Posterior vena cava (tissue), 2 donors: ENCODE data around the gene EEF2. TPM values are rescaled to one million over a fixed set of nuclear protein-coding genes. Genes with fewer than 3 reads are reported as not detected.
A peak's percentile ranks its signal among the peaks of the same experiment; 100 is the strongest.

Source experiments
- DNase-seq: peaks from one replicate; pipeline ENCODE4 v3.0.0-alpha.2; 2020; ENCODE audit warnings: low spot score
- intact Hi-C, 2 donors: fragments of 100-400 bp; cut with DNase I; formaldehyde crosslinking; loops; one replicate each; pipeline versions ENCODE4 v1.14.1 to v1.14.2; 2022 to 2023
- long read RNA-seq, 2 donors: library from polyadenylated mRNA; unstranded; transcript quantifications; one replicate each; pipeline ENCODE4 v2.0.0, GENCODE V29; 2020 to 2021
- total RNA-seq, 2 donors: library from RNA; stranded (reverse); fragmentation: NEBNext Ultra II Directional; extraction: Animal tissue kit (Norgen Biotek cat#: 25700); gene quantifications; one replicate each; pipeline ENCODE4 v1.2.1, GENCODE V29; 2021
- donor health status: DM: yes; HTN: yes; CAD: no.
- donor health status: DM: yes; HTN: yes; CAD: no.

The EEF2 gene
- 1,000 to 10,000 TPM; 1,536 to 1,555 TPM for total RNA-seq
- long read RNA-seq, donor 1, transcript EEF2-201 (15 exons, 3,164 nt) = major isoform, 246 of 406 reads
- long read RNA-seq, donor 1, partial matches to known transcripts = 156 of 406 reads
- long read RNA-seq, donor 1, other reads (novel, unspliced or antisense) = 4 of 406 reads
- long read RNA-seq, donor 2, transcript EEF2-201 (15 exons, 3,164 nt) = major isoform, 1,450 of 1,831 reads
- long read RNA-seq, donor 2, partial matches to known transcripts = 357 of 1,831 reads
- long read RNA-seq, donor 2, other reads (novel, unspliced or antisense) = 24 of 1,831 reads

DNA sequence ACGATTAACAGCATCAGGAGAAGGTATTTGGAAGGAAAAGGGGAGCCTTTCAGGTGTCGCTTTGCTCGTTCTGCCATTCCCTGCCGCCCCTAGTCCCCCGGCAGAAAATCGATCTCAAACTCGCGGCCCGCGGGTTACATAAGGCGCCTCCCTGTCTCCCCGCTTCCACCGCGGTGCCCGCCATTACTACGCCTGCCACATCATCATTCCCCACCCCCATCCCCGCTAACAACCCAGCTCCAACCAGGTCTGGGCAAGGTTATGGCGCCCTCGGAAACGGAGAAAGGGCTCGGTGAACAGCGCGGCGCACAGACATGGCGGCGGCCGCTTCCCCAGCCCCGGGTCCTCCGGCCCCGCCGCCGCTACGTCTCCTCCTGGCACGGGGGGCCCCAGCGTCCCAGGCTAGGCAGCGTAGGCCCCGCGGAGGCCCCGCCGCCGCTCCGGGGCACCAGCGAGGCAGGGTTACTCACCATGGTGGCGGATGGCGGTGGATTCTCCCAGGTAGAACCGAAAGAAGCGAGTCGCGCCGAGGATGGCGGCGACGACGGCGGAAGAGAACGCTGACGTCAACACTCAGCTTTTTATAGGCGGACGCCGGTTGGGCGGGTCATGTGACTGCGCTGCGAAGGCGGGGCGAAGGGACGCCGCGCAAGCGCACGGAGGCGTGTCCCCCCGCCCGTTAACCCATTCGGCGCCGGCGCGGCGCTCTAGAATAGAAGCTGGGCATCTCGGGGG is at the start of gene EEF2:
Gene EEF2, minus strand, starts transcription at position 556 of the 735 bp plus-strand sequence. Its CDS starts 83 bp downstream, at position 473.
- intact Hi-C loops = loop anchor here (5.0 to 10.0 kb wide), 2 partner anchors 217 to 220 kb away; no protein-coding TSS in a partner anchor
- DNase-seq = peak; percentile 97

DNA sequence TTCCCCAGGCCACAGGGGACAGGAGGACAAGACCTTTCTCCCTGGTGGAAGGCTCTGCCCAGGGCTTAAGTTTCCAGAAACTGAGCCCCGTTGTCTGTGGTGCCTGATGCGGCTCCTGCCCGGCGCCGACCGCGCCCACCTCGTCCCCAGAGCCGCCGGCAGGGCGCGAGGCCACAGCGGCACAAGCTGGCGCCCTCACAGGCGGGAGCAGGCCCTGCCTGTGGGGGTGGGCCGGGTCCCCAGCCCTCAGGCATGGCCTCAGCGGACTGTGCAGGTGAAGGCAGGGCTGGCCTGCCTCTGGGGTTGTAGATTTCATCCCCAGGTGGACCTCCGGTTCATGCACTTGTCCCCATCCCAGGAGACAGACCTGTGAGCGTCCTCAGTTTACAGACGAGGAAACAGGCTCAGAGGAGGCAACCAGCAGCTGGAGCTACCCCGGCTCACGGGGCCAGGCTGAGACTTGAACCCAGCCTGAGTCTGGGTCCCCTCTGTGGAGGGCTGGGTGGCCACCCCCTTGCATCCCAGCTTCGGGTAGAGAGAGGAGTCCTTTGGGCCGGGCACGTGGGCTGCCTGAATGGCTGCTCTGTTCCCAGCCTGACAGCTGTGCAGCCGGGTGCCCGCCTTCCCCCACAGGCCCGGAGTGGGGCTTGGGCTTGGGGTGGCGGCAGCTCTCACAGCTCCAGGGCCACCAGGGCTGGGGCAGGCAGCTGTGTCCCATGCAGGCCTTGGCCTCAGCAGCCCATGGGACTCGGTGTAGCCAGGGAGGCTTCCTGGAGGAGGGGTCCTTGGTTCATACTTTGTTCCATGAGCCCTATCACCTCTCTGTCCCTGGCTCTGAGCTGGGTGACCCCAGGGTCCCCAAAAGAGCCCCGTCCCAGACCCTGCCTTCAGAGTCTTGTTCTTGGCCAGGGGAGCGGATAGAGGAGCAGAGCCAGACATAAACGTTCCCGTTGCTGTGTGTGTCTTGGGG is 49.1 kb upstream of the EEF2 start:
- intact Hi-C loops = no loop called here
- no peak for DNase-seq

DNA sequence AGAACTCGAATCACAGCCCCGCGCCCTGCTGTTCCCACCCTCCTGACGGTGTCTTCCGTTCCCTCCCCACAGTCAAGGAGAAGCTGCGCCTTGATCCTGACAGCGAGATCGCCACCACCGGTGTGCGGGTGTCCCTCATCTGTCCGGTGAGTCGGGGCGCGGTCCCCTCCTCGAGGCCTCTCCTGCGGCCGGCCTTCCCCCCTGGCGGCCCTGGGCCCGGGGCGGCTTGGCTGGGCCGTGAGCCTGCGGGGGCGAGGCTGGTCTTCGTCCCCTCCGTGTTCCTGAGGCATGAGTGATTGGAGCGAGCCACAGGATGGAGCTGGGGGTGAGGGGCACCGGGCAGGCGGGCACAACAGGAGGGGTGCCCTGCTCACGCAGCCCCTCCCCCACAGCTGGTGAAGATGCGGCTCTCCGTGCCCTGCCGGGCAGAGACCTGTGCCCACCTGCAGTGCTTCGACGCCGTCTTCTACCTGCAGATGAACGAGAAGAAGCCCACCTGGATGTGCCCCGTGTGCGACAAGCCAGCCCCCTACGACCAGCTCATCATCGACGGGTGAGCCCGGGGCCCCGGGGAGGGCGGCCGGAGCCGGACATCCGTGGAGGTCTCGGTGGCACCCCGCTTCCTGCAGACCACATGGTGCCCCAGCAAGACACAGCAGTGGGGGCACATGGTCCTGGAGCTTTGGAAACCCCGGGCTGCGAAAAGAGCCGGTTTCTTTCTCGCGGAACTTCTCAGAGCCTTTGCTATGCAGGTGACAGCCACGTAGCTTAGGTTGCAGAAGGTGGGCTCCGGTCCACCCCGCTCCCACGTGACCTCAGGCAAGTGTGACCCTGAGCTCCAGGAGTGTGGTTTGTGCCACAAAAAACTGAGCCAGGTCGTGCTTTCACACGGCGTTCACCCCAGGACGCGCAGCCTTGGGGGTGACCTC is 48.0 kb upstream of the EEF2 start:
- DNase-seq = no peak
- intact Hi-C loops = no loop called here

DNA sequence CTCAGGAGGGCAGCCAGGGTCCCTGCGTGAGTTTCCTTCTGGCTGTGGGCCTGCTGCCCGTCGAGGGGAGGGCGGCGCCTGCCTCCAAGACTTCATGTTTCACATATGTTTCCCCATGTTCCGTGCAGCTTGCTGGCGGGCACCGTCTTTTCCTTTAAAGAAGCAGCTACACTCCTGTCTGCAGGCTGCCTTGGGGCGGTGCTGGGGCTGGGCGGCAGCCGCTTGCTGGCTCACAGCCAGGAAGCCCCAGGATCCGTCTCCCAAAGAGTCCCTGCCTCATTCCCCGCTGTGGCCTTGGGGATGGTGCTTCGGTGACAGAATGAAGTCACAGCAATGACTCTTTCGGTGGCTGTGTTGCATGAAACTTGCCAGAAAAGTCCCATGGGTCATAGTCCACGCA is 47.2 kb upstream of the EEF2 start:
- intact Hi-C loops = no loop called here
- no peak for DNase-seq

DNA sequence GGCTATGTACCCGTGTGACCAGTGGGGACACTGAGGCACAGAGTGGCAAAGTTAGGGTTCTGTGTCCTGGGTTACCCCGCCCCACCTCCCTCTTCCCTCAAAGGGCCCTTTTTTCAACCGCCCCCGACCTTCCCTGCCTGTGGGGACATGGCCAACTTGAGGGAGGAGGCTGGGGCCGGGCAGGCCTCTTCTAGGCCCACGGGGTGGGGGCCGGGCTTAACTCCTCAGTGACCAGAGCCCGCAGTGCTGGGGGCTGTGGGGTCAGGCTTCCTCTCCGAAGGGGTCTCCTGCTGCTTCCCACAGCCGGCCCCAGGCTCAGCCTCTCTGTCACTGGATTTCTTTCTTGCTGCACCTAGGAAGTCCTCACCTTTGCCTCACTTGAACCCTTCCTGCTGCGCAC is 46.2 kb upstream of the EEF2 start:
- DNase-seq = no peak
- intact Hi-C loops = no loop called here

DNA sequence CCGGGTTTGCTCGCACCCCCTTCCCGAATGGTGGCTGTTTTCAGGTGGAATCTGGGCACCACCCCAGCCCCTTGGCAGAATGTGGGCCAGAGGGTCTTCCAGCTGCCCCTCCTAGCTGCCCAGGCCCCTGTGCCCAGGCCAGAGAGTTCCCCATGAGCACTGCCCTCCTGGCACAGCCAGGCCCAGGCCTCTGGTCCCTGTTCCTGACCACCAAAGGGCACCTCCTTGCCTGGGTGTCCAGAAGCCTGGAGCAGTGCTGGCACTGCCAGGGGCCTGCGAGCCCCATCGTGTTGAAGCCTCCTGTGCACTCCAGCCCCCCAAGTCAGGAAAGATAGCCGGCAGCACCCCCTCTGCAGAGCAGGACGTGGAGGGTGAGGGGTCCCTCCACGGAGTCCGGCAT is 45.7 kb upstream of the EEF2 start:
- intact Hi-C loops = no loop called here
- DNase-seq = no peak

DNA sequence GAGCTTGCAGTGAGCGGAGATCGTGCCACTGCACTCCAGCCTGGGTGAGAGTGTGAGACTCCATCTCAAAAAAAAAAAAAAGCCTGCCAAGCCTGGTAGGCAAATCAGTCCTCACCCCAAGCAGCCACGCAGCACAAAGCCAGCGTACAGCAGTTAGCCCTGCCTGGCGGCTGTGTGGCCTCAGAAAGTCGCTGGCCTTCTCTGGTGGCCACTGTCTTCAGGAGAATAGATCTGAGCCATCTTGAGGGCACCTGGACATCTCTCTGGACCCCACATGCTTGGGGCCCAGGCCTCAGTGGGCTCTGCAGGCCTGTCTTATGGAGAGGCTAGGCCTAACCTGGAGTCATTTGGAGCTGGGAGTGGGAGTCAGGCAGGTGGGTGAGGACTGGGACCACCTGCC is 45.3 kb upstream of the EEF2 start:
- no peak for DNase-seq
- intact Hi-C loops = no loop called here

DNA sequence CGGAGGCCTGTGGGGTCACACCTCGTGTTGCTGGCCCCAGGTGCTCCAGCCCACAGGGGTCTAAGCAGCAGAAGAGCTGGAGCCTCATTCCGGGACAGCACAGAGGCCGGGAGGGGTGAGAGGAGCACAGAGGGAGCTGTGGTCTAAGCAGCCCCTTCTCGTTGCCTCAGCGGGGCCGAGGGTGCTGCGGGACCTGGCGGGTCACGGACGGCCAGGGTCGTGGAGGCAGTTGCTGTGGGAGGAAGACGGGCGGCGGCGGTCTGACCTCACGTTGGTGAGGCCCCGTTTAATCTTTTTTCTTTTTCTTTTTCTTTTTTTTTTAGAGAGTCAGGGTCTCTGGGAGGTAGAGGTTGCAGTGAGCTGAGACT is 44.0 kb upstream of the EEF2 start:
- intact Hi-C loops = no loop called here
- no peak for DNase-seq

DNA sequence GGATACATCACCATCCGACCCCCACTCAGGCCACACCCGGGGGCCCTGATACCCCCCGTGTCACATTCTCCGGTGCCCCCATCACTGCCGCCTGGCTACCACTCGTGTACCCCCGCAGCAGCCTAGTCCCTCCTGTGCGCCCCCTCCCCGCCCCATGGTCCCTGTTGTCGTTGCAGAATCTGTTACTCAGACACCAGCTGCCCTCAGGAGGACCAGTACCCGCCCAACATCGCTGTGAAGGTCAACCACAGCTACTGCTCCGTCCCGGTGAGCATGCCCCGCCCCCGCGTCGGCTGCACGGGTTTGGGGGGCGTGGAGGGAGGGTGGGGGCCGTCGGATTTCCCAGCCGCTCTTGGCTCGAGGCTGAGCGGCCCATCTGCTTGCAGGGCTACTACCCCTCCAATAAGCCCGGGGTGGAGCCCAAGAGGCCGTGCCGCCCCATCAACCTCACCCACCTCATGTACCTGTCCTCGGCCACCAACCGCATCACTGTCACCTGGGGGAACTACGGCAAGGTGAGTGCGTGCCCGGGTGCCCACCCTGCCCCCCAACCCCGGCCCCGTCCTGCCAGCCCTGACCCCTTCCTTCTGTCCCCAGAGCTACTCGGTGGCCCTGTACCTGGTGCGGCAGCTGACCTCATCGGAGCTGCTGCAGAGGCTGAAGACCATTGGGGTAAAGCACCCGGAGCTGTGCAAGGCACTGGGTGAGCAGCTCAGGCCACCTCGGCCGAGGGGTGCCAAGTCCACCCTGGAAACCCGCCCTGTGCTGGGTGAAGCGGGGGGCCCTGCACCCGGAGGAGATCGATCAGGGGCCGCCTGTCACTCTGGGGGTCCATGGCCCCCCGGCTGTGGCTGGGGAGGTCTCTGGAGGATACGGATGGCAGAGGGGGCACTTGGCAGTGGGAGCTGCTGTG is 43.3 kb upstream of the EEF2 start:
- intact Hi-C loops = no loop called here
- DNase-seq = no peak

DNA sequence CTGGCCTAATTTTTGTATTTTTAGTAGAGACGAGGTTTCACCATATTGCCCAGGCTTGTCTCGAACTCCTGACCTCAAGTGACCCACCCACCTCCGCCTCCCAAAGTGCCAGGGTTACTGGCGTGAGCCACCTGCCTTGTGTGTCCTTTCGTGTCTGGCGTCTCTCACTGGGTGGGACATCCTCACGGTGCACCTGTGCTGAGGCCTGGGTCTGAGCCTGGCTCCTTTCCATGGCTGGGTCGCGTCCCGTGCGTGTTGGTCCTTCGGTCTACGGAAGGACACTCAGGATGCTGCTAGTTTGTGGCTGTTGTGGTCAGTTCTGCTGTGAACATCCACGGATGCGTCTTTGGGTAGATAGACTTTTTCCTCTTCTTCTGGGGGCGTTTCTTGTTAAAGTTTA is 41.9 kb upstream of the EEF2 start:
- no peak for DNase-seq
- intact Hi-C loops = no loop called here

DNA sequence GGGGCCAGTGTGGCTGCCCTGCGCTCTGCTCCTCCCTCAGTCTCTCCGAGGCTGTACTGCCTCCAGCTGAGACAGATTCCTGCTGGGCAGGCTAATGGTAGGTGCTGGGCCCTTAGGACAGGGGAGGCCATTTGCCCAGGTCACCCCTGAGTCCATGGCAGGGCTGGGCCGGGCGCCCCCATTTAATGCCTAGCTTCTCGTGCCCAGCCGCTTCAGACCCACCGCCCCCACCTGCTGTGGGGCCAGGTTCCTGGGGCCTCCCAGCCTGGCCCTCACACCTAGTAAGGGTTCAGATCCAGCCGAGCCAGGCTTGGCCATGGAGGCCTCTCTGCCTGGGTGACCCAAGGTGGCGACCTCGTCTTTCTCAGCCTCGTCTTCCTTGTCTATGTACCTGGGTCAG is 40.1 kb upstream of the EEF2 start:
- DNase-seq = no peak
- intact Hi-C loops = no loop called here

DNA sequence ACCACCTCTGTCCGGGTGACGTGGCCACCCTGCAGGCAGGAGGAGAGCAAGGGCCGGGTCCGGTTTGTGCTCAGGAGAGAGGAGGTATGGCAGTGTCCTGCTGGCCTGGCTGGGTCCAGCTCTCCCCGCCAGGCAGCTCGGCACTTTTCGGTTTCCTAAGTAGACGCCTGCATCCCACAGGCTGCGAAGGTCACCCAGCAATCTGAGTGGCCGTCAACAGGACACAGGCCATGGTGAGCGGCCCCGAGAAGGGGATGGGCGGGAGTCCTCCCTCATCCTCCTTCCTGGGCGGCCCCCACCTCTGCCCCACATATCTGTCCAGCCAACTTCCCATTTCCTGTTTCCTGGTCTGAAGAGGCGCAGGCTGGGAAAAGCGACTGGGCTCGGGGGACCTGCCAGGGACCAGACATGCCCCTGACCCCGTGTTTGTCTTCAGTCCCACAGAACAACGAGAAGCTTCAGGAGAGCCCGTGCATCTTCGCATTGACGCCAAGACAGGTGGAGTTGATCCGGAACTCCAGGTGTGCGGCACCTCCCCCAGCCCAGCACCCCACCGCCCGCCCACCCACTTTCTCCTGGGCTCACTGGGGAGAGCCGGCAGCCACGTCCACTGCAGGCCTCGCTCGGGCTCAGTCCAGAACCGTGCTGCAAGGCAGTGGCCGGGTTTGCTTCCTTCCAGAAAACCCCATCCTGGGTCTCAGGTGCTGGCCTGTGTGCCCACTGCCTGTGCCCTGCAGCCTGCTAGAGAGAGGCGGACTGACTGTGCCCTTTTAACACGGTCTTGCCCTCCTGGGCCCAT is 38.5 kb upstream of the EEF2 start:
- DNase-seq = no peak

DNA sequence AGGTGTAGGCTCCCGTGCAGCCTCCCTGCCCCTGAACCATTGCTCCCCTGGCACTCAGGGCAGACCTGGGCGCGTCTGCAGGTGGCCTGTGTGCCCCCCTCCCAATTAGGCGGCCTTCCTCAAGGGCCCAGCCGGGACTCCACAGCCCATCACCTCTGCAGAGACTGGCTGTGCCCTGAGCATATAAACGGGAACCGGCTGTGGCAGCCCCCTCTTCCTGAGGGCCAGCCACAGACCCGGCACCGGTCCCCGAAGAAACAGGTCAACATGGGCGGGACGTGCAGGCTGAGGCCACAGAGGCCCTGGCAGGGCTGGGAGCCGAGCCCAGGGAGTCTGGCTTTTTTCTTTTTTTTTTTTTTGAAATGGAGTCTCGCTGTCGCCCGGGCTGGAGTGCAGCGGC is 34.3 kb upstream of the EEF2 start:
- intact Hi-C loops = no loop called here
- no peak for DNase-seq

More for the DNA sequence above, 38.5 kb upstream of the EEF2 start:
- intact Hi-C loops = no loop called here

DNA sequence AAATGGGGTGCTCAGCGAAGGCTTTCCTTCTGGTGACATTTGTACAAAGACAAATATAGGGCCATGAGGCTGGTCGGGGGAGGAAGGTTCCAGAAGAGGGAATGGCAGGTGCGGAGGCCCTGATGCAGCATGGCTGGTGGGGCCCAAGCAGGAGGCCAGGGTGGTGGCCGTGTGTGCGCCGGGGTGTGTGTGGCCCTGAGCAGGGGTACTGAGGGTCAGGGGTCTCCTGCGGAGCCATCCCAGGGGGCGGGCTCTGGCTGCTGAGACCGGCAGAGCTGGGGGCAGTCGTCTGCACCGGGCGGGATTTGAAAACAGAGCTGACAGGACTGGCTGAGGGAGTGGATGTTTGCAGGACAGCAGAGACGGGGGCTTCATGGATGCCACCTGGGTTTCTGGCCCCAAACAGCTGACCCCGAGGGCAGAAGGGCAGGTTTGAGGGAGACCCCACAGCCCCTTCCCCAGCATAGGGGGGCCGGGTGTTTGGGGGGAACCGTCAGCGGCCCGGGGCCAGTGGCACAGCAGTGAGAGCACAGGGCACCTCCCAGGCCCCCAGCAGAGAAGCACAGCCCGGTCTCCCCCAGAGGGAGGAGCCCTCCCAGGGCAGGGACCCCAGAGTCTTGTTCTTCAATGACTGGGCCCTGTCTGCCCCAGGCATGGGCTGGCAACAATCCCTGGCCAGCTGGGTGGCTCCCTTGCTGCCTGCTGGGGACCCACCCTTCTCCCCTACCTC is 33.7 kb upstream of the EEF2 start:
- intact Hi-C loops = no loop called here
- no peak for DNase-seq

DNA sequence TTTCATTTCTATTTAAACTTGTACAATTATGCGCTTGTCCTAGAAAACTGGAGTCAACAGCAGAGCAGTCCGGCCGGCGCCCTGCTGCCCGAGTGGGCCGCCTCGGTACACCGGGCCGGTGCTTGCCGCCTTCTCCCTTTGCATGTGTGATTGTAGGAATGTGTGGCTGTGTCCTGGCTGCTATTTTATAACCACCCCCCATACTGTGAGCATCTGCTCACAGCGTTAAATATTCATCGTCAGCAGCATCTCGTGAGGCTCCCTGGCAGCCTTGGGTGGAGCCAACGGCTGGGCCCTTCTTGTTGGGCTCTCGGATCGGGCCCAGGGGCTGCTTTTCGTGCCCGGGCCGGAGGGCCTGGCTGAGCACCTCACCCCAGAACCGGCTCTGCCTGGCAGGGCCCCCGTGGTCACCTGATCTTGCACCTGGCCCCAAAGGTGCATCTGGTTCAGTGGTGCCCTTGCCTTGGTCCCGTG is 32.9 kb upstream of the EEF2 start:
- intact Hi-C loops = no loop called here

DNA sequence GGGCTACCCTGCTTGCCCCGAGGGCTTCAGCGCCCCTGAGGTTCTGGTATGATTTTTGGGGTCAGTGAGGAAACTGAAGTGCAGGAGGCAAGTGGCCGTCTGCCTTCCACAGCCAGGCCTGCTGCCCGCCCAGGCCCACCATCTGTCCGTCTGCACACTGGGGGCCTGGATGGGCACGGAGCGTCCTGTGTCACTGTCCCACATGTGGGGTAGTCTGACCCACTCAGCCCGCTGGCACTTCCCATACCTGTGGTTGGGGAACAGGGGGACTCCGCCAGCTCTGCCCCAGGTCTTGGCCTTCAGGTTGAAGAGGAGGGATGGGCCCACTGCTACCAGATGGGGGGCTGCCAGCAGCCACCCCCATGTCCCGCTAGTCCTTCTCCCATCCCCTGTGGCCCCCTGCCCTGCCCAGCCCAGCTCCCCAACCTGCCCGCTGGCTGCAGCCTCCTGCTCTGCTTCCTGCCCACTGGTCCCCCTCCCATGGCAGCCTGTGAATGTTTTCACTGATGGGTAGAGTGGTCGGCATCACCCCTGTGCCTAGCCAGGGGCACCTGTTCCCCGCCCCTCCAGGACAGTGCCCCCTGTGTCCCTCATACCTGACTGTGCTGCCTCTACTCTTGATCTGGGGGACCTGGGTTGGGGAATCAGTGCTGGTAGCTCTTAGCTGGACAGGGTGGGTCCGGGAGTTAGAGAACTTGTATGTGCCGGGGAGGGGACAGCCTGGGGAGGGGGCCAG is 31.8 kb upstream of the EEF2 start:
- no peak for DNase-seq
- intact Hi-C loops = no loop called here

More for the DNA sequence above, 32.9 kb upstream of the EEF2 start:
- DNase-seq = no peak
